GM18502 (cell line): ENCODE results near the gene STAT2.
"Not testable (repeated sequence)": the region's sequence is repeated elsewhere in the genome, so short reads cannot be mapped to it uniquely, and the experiment has no call there.

Experiments used
- ATAC-seq: cut with Tn5 transposase; IDR thresholded peaks from one replicate; pipeline ENCODE4 v1.9.1; 2021; ENCODE audit warnings: mild to moderate bottlenecking; ENCODE audit not compliant: unreplicated experiment, poor library complexity

The STAT2 gene

GRCh38 chr12:56332512-56333196, 27.3 kb downstream of the STAT2 start:
- ATAC-seq, result no peak

- ATAC-seq, result no peak
Measured at GRCh38 chr12:56330936-56331490, 28.9 kb downstream of the STAT2 start.

- ATAC-seq, result no peak
Measured at GRCh38 chr12:56326533-56326932, 33.4 kb downstream of the STAT2 start.

GRCh38 chr12:56326126-56326525, 33.8 kb downstream of the STAT2 start:
- no peak for ATAC-seq

- ATAC-seq, result no peak
Measured at GRCh38 chr12:56324206-56324605, 35.7 kb downstream of the STAT2 start.

GRCh38 chr12:56321610-56322009, 38.3 kb downstream of the STAT2 start:
- ATAC-seq, result not testable (repeated sequence)

- no peak for ATAC-seq
Measured at GRCh38 chr12:56321027-56321426, 38.9 kb downstream of the STAT2 start.

- ATAC-seq, result no peak
Measured at GRCh38 chr12:56317675-56318074, 42.2 kb downstream of the STAT2 start.

- peak; percentile 87 for ATAC-seq
Measured at GRCh38 chr12:56315622-56316473, 44.1 kb downstream of the STAT2 start, which contains the start of gene CNPY2. TSS of gene CNPY2 (minus strand) at chr12:56315988. CDS start at chr12:56315217, 771 bp downstream.

GRCh38 chr12:56315249-56315621, 44.7 kb downstream of the STAT2 start:
- no peak for ATAC-seq

- ATAC-seq, result no peak
Measured at GRCh38 chr12:56311003-56311402, 48.9 kb downstream of the STAT2 start.

- no peak for ATAC-seq
Measured at GRCh38 chr12:56308714-56309113, 51.2 kb downstream of the STAT2 start.

- ATAC-seq, result no peak
Measured at GRCh38 chr12:56307221-56307965, 52.5 kb downstream of the STAT2 start.

- ATAC-seq, result no peak
Measured at GRCh38 chr12:56304872-56305590, 54.9 kb downstream of the STAT2 start.

- no peak for ATAC-seq
Measured at GRCh38 chr12:56304276-56304675, 55.6 kb downstream of the STAT2 start.

GRCh38 chr12:56300644-56301464, 59.1 kb downstream of the STAT2 start:
- ATAC-seq, result no peak

- ATAC-seq, result peak; percentile 92
Measured at GRCh38 chr12:56299853-56300643, 59.9 kb downstream of the STAT2 start, which contains the start of gene CS. TSS of gene CS (minus strand) at chr12:56300330. CDS start at chr12:56300201, 129 bp downstream.

GRCh38 chr12:56299308-56299852, 60.5 kb downstream of the STAT2 start:
- ATAC-seq, result peak; percentile 10
